Keratinocyte (primary cell): ENCODE measurements around the gene DNAJC18. TPM values are rescaled to one million over a fixed set of nuclear protein-coding genes. Genes with fewer than 3 reads are reported as not detected.

ENCODE experiments used
- DNase-seq: peaks from one replicate; pipeline ENCODE4 v3.0.0-alpha.2; 2011; ENCODE audit warnings: low read depth, missing footprints, low spot score
- FAIRE-seq: peaks from 2 replicates; lab custom pipeline; 2011; peaks lifted over from hg19 to GRCh38; lab: Jason Lieb, UNC
- H2AFZ ChIP-seq: 2 replicates; pipeline ENCODE4 v1.6.0; 2012; ENCODE audit warnings: low read length, control low read depth, inconsistent platforms; ENCODE audit not compliant: control insufficient read depth
- H3K27ac ChIP-seq: 2 replicates; pipeline ENCODE4 v1.5.1; 2011; ENCODE audit warnings: low read length; ENCODE audit not compliant: control insufficient read depth, insufficient read depth
- H3K27me3 ChIP-seq: 3 replicates; pipeline ENCODE4 v1.6.0; 2011; ENCODE audit warnings: low read length; ENCODE audit not compliant: control insufficient read depth, insufficient read depth; ENCODE audit errors: extremely low read depth
- H3K36me3 ChIP-seq, 2 experiments: 2 replicates in 1 of 2; 3 replicates in 1 of 2; pipeline ENCODE4 v1.5.1; 2011; ENCODE audit warnings: low read length in 2 of 2, mild to moderate bottlenecking in 1 of 2; ENCODE audit not compliant: control insufficient read depth in 2 of 2, insufficient read depth in 2 of 2; ENCODE audit errors: extremely low read depth in 1 of 2
- H3K4me1 ChIP-seq: 3 replicates; pipeline ENCODE4 v1.5.1; 2011; ENCODE audit warnings: low read length; ENCODE audit not compliant: control insufficient read depth, insufficient read depth; ENCODE audit errors: extremely low read depth
- H3K4me2 ChIP-seq: 3 replicates; pipeline ENCODE4 v1.6.0; 2011; ENCODE audit warnings: low read depth, low read length; ENCODE audit not compliant: control insufficient read depth, insufficient read depth; ENCODE audit errors: extremely low read depth
- H3K4me3 ChIP-seq, 3 experiments: fragments of 200-600 bp in 1 of 3; sonication (generic) in 1 of 3; 2 replicates in 2 of 3; 3 replicates in 1 of 3; pipeline ENCODE4 v1.5.1; 2011 to 2016; ENCODE audit warnings: low read length in 3 of 3, mild to moderate bottlenecking in 3 of 3, control low read depth in 2 of 3, inconsistent platforms in 1 of 3, low read depth in 1 of 3, mixed read lengths in 1 of 3, mixed run types in 1 of 3, moderate library complexity in 1 of 3; ENCODE audit not compliant: control insufficient read depth in 2 of 3, insufficient read depth in 2 of 3; ENCODE audit errors: extremely low read depth in 1 of 3
- H3K79me2 ChIP-seq: 2 replicates; pipeline ENCODE4 v1.6.0; 2012; ENCODE audit warnings: low read length; ENCODE audit not compliant: control insufficient read depth, insufficient read depth
- H3K9ac ChIP-seq: 3 replicates; pipeline ENCODE4 v1.6.0; 2011; ENCODE audit warnings: low read length; ENCODE audit not compliant: control insufficient read depth, insufficient read depth; ENCODE audit errors: extremely low read depth
- H3K9me1 ChIP-seq: 3 replicates; pipeline ENCODE4 v1.6.0; 2011; ENCODE audit warnings: low read length; ENCODE audit not compliant: control insufficient read depth, insufficient read depth; ENCODE audit errors: extremely low read depth
- H3K9me3 ChIP-seq: 2 replicates; pipeline ENCODE4 v1.5.1; 2012; ENCODE audit warnings: low read depth, low read length; ENCODE audit not compliant: control insufficient read depth
- H4K20me1 ChIP-seq: 3 replicates; pipeline ENCODE4 v1.6.0; 2011; ENCODE audit warnings: low read length; ENCODE audit not compliant: control insufficient read depth, insufficient read depth; ENCODE audit errors: extremely low read depth
- EZH2 ChIP-seq: IDR thresholded peaks from one replicate; pipeline ENCODE4 v1.6.1; 2012; ENCODE audit warnings: inconsistent platforms, mild to moderate bottlenecking, low read length, moderate library complexity
- dilution Hi-C: fragments of 300-500 bp; cut with MboI; formaldehyde crosslinking; loops from one replicate; pipeline ENCODE4 v1.7.0; 2020; ENCODE audit warnings: low sequenced_read_pairs; ENCODE audit not compliant: extremely low pct_ligation_motif_present
- polyA plus RNA-seq, 5 experiments: library from polyadenylated mRNA; depleted of rRNA in 3 of 5; stranded (reverse) in 3 of 5; stranded (forward) in 1 of 5; unstranded in 1 of 5; fragments of >200 nt; gene quantifications; 1 replicate in 1 of 5; 2 replicates in 3 of 5; 3 replicates in 1 of 5; pipeline versions ENCODE4 v1.2.1 to v1.2.3, GENCODE V29; 2011 to 2012; ENCODE audit warnings: missing spikeins in 2 of 5, low read depth in 1 of 5, low replicate concordance in 1 of 5
- TF ChIP-seq, protein P1 (sequence below), 3 experiments: IDR thresholded peaks in 1 of 3; conservative IDR thresholded peaks in 1 of 3; optimal IDR thresholded peaks in 1 of 3; 2 replicates in 2 of 3; 3 replicates in 1 of 3; pipeline versions ENCODE3 to v1.5.1; 2011; ENCODE audit warnings: low read length in 3 of 3, mild to moderate bottlenecking in 3 of 3, moderate library complexity in 2 of 3, control low read depth in 1 of 3, inconsistent platforms in 1 of 3; ENCODE audit not compliant: insufficient read depth in 2 of 3; ENCODE audit errors: extremely low read depth in 1 of 3

Gene DNAJC18
- polyA plus RNA-seq, 1 donor (not counting 4 experiments of a cell fraction or from before 2014, with no cell fraction given), result 6.6 TPM

DNA sequence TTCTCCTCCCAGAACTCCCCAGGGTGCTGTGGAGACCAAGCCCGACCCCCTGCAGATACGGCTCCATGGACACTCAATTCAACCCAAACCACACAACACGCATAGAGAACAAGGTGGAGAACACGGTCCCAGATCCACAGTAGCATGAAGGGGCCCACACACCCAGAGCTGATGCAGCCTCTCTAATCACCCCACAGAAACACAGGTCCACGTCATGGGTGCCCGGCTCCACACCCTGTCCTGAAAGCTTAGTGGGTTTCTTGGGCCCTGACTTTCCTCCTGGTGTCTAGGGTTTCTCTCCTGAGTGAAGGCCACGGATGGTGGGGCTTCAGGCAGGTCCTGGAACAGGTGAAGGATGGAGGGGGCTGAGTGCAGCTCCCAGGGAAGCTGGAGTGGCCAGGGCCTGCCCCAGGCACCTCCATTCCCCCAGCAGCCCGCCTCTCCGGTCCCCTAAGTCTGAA is 54.7 kb downstream of the DNAJC18 start:
- H3K36me3 ChIP-seq, result no peaks in the 10 kb centered on the region
- no peaks in the 10 kb centered on the region for H3K79me2 ChIP-seq
- no peak overlapping the region for H3K27ac ChIP-seq
- H3K9ac ChIP-seq, result no peak overlapping the region
- H3K4me3 ChIP-seq, result peak overlapping the region in 2 of 3 experiments; percentile 39
- H3K9me3 ChIP-seq, result no peaks in the 10 kb centered on the region
- no peaks in the 10 kb centered on the region for H4K20me1 ChIP-seq
- H3K4me2 ChIP-seq, result peak overlapping the region; percentile 76
- TF ChIP-seq EZH2, result no peak
- dilution Hi-C loops, result no loop called here
- FAIRE-seq (no peak), DNase-seq (no peak)
- H2AFZ ChIP-seq, result peak overlapping the region; percentile 15
- no peaks in the 10 kb centered on the region for H3K27me3 ChIP-seq
- no peaks in the 10 kb centered on the region for H3K9me1 ChIP-seq
- peaks cover 24% of the 10 kb centered on the region for H3K4me1 ChIP-seq

DNA sequence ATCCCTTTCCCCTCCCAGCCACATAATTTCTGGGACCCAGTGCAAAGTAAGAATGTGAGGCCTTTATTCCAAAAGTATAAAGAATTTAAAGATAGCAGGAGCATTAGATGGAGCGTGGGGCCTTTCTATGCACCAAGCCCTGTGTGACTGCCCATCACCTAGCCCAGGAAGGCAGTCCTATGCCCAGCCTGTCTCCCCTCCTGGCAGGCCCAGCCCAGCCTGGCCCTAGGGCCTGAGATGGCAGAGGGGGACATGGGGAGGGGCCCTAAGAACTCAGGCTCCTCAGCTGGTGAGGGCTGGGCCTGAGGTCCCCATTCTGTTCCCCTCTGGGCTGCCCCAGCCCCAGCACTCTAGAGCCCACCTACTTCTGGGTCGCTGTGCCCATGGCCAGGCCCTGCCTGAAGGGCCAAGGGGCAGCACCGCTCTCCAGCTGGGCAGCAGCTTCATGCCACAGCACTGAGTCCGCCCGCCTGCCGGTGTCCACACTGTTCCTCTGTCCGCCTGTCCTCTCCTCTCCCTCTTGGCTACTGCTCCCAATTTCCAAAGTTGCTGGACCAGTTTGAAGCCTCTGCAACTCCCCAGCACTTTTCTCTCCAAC is 55.2 kb downstream of the DNAJC18 start:
- H3K27me3 ChIP-seq, result no peaks in the 10 kb centered on the region
- no peak overlapping the region for H3K4me3 ChIP-seq
- no peak overlapping the region for H3K27ac ChIP-seq
- peaks cover 25% of the 10 kb centered on the region for H3K4me1 ChIP-seq
- dilution Hi-C loops, result no loop called here
- no peaks in the 10 kb centered on the region for H3K9me3 ChIP-seq
- no peaks in the 10 kb centered on the region for H3K79me2 ChIP-seq
- DNase-seq (no peak), FAIRE-seq (no peak)
- no peaks in the 10 kb centered on the region for H3K9me1 ChIP-seq
- TF ChIP-seq EZH2, result no peak
- TF ChIP-seq, protein P1, sequence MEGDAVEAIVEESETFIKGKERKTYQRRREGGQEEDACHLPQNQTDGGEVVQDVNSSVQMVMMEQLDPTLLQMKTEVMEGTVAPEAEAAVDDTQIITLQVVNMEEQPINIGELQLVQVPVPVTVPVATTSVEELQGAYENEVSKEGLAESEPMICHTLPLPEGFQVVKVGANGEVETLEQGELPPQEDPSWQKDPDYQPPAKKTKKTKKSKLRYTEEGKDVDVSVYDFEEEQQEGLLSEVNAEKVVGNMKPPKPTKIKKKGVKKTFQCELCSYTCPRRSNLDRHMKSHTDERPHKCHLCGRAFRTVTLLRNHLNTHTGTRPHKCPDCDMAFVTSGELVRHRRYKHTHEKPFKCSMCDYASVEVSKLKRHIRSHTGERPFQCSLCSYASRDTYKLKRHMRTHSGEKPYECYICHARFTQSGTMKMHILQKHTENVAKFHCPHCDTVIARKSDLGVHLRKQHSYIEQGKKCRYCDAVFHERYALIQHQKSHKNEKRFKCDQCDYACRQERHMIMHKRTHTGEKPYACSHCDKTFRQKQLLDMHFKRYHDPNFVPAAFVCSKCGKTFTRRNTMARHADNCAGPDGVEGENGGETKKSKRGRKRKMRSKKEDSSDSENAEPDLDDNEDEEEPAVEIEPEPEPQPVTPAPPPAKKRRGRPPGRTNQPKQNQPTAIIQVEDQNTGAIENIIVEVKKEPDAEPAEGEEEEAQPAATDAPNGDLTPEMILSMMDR (optimal IDR thresholded peaks at IDR 0.05 in 1 of 3, IDR thresholded peaks at IDR 0.05 in 1 of 3, conservative IDR thresholded peaks at IDR 0.05 in 1 of 3; ENCODE audit: extremely low read depth in 1 of 3, insufficient read depth in 2 of 3, low read length in 3 of 3), result no peak
- peak overlapping the region; percentile 16 for H3K4me2 ChIP-seq
- H3K9ac ChIP-seq, result no peak overlapping the region
- H4K20me1 ChIP-seq, result no peaks in the 10 kb centered on the region
- no peaks in the 10 kb centered on the region for H3K36me3 ChIP-seq
- H2AFZ ChIP-seq, result peak overlapping the region; percentile 15
